SK-N-SH treated with all-trans-retinoic acid at 6 μM for 48 hours (cell line): Measurements from ENCODE around the gene MDC1.
"Not testable (repeated sequence)": the region's sequence is repeated elsewhere in the genome, so short reads cannot be mapped to it uniquely, and the experiment has no call there.

Source experiments
- ISL1 ChIP-seq: fragments of 250-450 bp; sonication (Bioruptor Pico); IDR thresholded peaks from 2 replicates; pipeline ENCODE4 v2.1.2; 2022; ENCODE audit warnings: mild to moderate bottlenecking, moderate library complexity
- ZFP30 ChIP-seq: fragments of 450-650 bp; formaldehyde crosslinking; IDR thresholded peaks from 2 replicates; pipeline ENCODE4 v1.5.0; 2022; ENCODE audit warnings: mild to moderate bottlenecking, moderate library complexity
- ZNF70 ChIP-seq: fragments of 450-650 bp; formaldehyde crosslinking; IDR thresholded peaks from 2 replicates; pipeline ENCODE4 v1.5.0; 2020; ENCODE audit warnings: mild to moderate bottlenecking, moderate library complexity

GRCh38 chr6:30764490-30765043 lies 47.5 kb upstream of the MDC1 start:
- TF ChIP-seq ZFP30; ZNF70 (CRISPR knock-in tag); ISL1: not testable (repeated sequence)
